ENCODE results near the gene FLNC.
A peak's percentile ranks its signal among the peaks of the same experiment; 100 is the strongest.

Gene FLNC

GRCh38 chr7:128903621-128904361, 73.6 kb downstream of the FLNC start:
- no peak overlapping the region for H2AK5ac ChIP-seq (ENCODE audit: low read length)
- H3K23ac ChIP-seq (ENCODE audit: low read length): no peak overlapping the region
- no peak overlapping the region for H3K18ac ChIP-seq (ENCODE audit: low read length)
- H2BK5ac ChIP-seq (ENCODE audit: low read length): no peak overlapping the region
- H3K4me2 ChIP-seq (ENCODE audit: low read length): no peak overlapping the region
- no peaks in the 10 kb centered on the region for H3K79me2 ChIP-seq (ENCODE audit: control insufficient read depth, insufficient read depth, low read length)
- no peak for DNase-seq
- H3K56ac ChIP-seq (ENCODE audit: low read length): no peak overlapping the region
- no CpG with 5 or more reads among the region's 14 CpGs for WGBS (ENCODE audit: extremely low coverage, insufficient coverage, low lambda C conversion rate)
- H3K4me1 ChIP-seq (ENCODE audit: control insufficient read depth, low read depth, low read length): no peaks in the 10 kb centered on the region
- no peak overlapping the region for H3K4me3 ChIP-seq (ENCODE audit: low read length)
- H4K5ac ChIP-seq (ENCODE audit: low read length): no peak overlapping the region
- no peaks in the 10 kb centered on the region for H3K36me3 ChIP-seq (ENCODE audit: control insufficient read depth, insufficient read depth, low read length)
- no peak overlapping the region for H3K27ac ChIP-seq (ENCODE audit: low read depth, low read length)
- H3K4ac ChIP-seq (ENCODE audit: low read depth, low read length): no peak overlapping the region
- no peak overlapping the region for H2BK120ac ChIP-seq (ENCODE audit: low read depth, low read length)
- no peak overlapping the region for H2BK15ac ChIP-seq (replicated peaks; ENCODE audit: low read depth)
- no peak overlapping the region for H3K9ac ChIP-seq (ENCODE audit: low read length)
- H3K79me1 ChIP-seq (ENCODE audit: low read length): no peaks in the 10 kb centered on the region
- H4K8ac ChIP-seq (ENCODE audit: low read depth, low read length): no peak overlapping the region
- H3K27me3 ChIP-seq (ENCODE audit: insufficient read depth, low read length, poor library complexity): no peaks in the 10 kb centered on the region

- no peak overlapping the region for H3K4ac ChIP-seq (ENCODE audit: low read depth, low read length)
- no peak overlapping the region for H4K5ac ChIP-seq (ENCODE audit: low read length)
- H4K8ac ChIP-seq (ENCODE audit: low read depth, low read length): no peak overlapping the region
- H3K4me1 ChIP-seq (ENCODE audit: control insufficient read depth, low read depth, low read length): peaks cover 4% of the 10 kb centered on the region
- no peak overlapping the region for H3K4me2 ChIP-seq (ENCODE audit: low read length)
- H3K18ac ChIP-seq (ENCODE audit: low read length): no peak overlapping the region
- H3K36me3 ChIP-seq (ENCODE audit: control insufficient read depth, insufficient read depth, low read length): no peaks in the 10 kb centered on the region
- no peaks in the 10 kb centered on the region for H3K79me2 ChIP-seq (ENCODE audit: control insufficient read depth, insufficient read depth, low read length)
- H3K23ac ChIP-seq (ENCODE audit: low read length): no peak overlapping the region
- H3K79me1 ChIP-seq (ENCODE audit: low read length): no peaks in the 10 kb centered on the region
- H3K9ac ChIP-seq (ENCODE audit: low read length): no peak overlapping the region
- H3K27ac ChIP-seq (ENCODE audit: low read depth, low read length): no peak overlapping the region
- H3K27me3 ChIP-seq (ENCODE audit: insufficient read depth, low read length, poor library complexity): no peaks in the 10 kb centered on the region
- no peak overlapping the region for H2BK120ac ChIP-seq (ENCODE audit: low read depth, low read length)
- H2AK5ac ChIP-seq (ENCODE audit: low read length): no peak overlapping the region
- no CpG with 5 or more reads among the region's 8 CpGs for WGBS (ENCODE audit: extremely low coverage, insufficient coverage, low lambda C conversion rate)
- DNase-seq: peak; percentile 69
- no peak overlapping the region for H3K56ac ChIP-seq (ENCODE audit: low read length)
- H2BK15ac ChIP-seq (replicated peaks; ENCODE audit: low read depth): no peak overlapping the region
- no peak overlapping the region for H3K4me3 ChIP-seq (ENCODE audit: low read length)
- H2BK5ac ChIP-seq (ENCODE audit: low read length): no peak overlapping the region
These were observed 74.4 kb downstream of the FLNC start for GRCh38 chr7:128904381-128905197.

GRCh38 chr7:128906001-128906765, 76.0 kb downstream of the FLNC start:
- no peak overlapping the region for H3K27ac ChIP-seq (ENCODE audit: low read depth, low read length)
- no peak overlapping the region for H3K23ac ChIP-seq (ENCODE audit: low read length)
- H4K8ac ChIP-seq (ENCODE audit: low read depth, low read length): no peak overlapping the region
- no peak overlapping the region for H3K18ac ChIP-seq (ENCODE audit: low read length)
- no peak overlapping the region for H2AK5ac ChIP-seq (ENCODE audit: low read length)
- no peak overlapping the region for H4K5ac ChIP-seq (ENCODE audit: low read length)
- WGBS (ENCODE audit: extremely low coverage, insufficient coverage, low lambda C conversion rate): no CpG with 5 or more reads among the region's 5 CpGs
- H3K79me1 ChIP-seq (ENCODE audit: low read length): no peaks in the 10 kb centered on the region
- H3K4me3 ChIP-seq (ENCODE audit: low read length): no peak overlapping the region
- no peaks in the 10 kb centered on the region for H3K79me2 ChIP-seq (ENCODE audit: control insufficient read depth, insufficient read depth, low read length)
- no peak overlapping the region for H2BK120ac ChIP-seq (ENCODE audit: low read depth, low read length)
- H3K4me1 ChIP-seq (ENCODE audit: control insufficient read depth, low read depth, low read length): peaks cover 6% of the 10 kb centered on the region
- no peak overlapping the region for H3K56ac ChIP-seq (ENCODE audit: low read length)
- H2BK5ac ChIP-seq (ENCODE audit: low read length): no peak overlapping the region
- no peak overlapping the region for H3K4me2 ChIP-seq (ENCODE audit: low read length)
- no peak overlapping the region for H3K9ac ChIP-seq (ENCODE audit: low read length)
- H2BK15ac ChIP-seq (replicated peaks; ENCODE audit: low read depth): no peak overlapping the region
- no peak overlapping the region for H3K4ac ChIP-seq (ENCODE audit: low read depth, low read length)
- no peaks in the 10 kb centered on the region for H3K27me3 ChIP-seq (ENCODE audit: insufficient read depth, low read length, poor library complexity)
- H3K36me3 ChIP-seq (ENCODE audit: control insufficient read depth, insufficient read depth, low read length): no peaks in the 10 kb centered on the region
- DNase-seq: no peak

GRCh38 chr7:128906766-128907559, 76.8 kb downstream of the FLNC start:
- Histone ChIP-seq H2BK120ac (ENCODE audit: low read depth, low read length) (no peak overlapping the region), H3K4me1 (ENCODE audit: control insufficient read depth, low read depth, low read length) (peaks cover 10% of the 10 kb centered on the region), H4K8ac (ENCODE audit: low read depth, low read length) (no peak overlapping the region)

More at GRCh38 chr7:128906766-128907559, 76.8 kb downstream of the FLNC start:
- Histone ChIP-seq H3K18ac (ENCODE audit: low read length) (no peak overlapping the region), H2BK5ac (ENCODE audit: low read length) (no peak overlapping the region), H3K79me1 (ENCODE audit: low read length) (no peaks in the 10 kb centered on the region), H3K23ac (ENCODE audit: low read length) (no peak overlapping the region), H3K27me3 (ENCODE audit: insufficient read depth, low read length, poor library complexity) (no peaks in the 10 kb centered on the region), H3K79me2 (ENCODE audit: control insufficient read depth, insufficient read depth, low read length) (no peaks in the 10 kb centered on the region), H3K4me2 (ENCODE audit: low read length) (no peak overlapping the region), H2BK15ac (replicated peaks; ENCODE audit: low read depth) (no peak overlapping the region), H3K9ac (ENCODE audit: low read length) (no peak overlapping the region), H2AK5ac (ENCODE audit: low read length) (no peak overlapping the region), H3K4me3 (ENCODE audit: low read length) (no peak overlapping the region), H3K36me3 (ENCODE audit: control insufficient read depth, insufficient read depth, low read length) (no peaks in the 10 kb centered on the region), H4K5ac (ENCODE audit: low read length) (no peak overlapping the region), H3K4ac (ENCODE audit: low read depth, low read length) (no peak overlapping the region), H3K27ac (ENCODE audit: low read depth, low read length) (no peak overlapping the region), H3K56ac (ENCODE audit: low read length) (no peak overlapping the region)
- DNase-seq: no peak
- no CpG with 5 or more reads among the region's 19 CpGs for WGBS (ENCODE audit: extremely low coverage, insufficient coverage, low lambda C conversion rate)

All from mesendoderm (in vitro differentiated cells).